DMS114 treated with DMSO at 0.1 percent for 48 hours (cell line): Measurements from ENCODE around the gene INO80B.
A peak's percentile ranks its signal among the peaks of the same experiment; 100 is the strongest.
"Not testable (repeated sequence)": the region's sequence is repeated elsewhere in the genome, so short reads cannot be mapped to it uniquely, and the experiment has no call there.

Experiments used
- DNase-seq: peaks from one replicate; lab custom pipeline; 2025; ENCODE audit not compliant: unreplicated experiment; lab: John Stamatoyannopoulos, UW

Gene INO80B

DNA sequence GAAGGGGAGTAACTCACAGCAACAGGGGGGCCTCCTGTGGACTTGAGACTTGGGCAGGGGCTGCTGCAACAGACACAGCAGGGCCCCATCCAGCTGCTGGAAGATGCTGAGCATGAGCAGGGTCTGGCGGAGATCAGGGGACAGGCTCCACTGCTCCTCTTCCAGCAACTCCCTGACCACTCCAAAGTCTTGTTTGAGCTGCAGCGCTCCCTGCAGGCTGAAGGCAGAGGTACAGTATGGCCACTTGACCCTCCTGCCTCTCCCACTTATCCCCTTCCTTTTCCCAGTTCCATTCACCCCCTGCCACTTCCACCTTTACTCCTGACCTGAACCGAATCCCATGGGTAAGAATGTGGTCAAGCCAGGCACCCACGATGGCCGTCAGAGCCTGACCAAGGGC lies 20.0 kb downstream of the INO80B start:
- no peak for DNase-seq

DNA sequence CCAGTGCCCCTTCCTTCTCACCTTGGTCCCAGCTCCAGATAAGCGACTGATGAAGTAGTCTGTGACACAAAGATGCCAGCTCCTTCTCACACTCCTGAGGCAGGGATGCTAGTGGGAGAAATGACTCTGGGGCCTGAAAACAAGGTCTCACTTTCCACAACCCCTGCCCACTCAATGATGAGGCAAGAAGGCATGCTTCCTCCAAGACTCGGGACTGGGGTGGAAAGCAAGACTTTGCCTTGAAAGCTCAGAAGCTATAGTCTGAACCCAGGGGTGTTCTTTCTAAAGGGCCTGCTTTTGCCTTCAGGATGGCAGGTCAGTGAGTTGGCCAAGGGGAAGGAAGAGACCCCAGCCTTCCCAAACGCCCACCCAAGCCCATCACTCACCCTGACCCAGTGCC lies 26.5 kb downstream of the INO80B start:
- DNase-seq: no peak

DNA sequence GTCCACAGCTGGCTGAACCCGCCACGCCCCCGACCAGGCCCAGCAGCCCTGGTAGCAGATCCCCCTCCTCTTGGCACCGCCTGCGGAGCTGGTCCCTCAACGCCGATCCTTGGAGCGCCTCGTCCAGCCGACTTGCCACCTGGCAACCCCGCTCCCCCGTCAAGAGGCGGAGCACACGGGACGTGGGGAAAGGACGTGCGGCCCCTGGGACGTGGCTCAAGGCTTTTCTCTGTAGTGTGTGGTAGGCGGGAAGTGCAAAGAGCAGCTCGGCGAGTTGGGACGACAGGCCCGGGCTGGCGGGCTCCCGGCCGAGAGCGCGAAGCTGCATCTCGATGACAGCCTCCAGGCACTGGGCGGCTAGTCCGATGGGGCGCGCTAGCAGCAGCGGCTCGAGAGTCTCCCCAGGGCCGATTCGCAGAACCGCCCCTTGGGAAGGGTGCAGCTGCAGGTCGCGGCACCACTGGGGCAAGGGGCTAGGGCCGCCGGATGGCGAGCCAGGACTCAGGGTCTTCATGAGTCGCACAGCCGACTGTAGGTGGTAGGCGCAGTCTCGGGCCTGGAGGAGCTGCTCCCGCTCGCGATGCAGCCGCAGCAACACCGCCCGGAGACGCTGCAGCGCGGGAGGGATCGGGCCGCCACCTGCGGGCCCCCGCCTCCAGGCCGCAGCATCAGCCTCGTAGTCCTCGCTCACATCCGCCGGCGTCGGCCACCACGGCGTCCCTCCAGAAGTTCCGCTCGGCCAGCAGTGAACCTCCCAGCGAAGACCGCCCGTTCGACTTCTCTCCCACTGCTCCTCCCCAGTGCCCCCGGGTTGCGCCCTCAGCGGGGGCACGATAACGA lies 27.3 kb downstream of the INO80B start:
- DNase-seq: no peak

DNA sequence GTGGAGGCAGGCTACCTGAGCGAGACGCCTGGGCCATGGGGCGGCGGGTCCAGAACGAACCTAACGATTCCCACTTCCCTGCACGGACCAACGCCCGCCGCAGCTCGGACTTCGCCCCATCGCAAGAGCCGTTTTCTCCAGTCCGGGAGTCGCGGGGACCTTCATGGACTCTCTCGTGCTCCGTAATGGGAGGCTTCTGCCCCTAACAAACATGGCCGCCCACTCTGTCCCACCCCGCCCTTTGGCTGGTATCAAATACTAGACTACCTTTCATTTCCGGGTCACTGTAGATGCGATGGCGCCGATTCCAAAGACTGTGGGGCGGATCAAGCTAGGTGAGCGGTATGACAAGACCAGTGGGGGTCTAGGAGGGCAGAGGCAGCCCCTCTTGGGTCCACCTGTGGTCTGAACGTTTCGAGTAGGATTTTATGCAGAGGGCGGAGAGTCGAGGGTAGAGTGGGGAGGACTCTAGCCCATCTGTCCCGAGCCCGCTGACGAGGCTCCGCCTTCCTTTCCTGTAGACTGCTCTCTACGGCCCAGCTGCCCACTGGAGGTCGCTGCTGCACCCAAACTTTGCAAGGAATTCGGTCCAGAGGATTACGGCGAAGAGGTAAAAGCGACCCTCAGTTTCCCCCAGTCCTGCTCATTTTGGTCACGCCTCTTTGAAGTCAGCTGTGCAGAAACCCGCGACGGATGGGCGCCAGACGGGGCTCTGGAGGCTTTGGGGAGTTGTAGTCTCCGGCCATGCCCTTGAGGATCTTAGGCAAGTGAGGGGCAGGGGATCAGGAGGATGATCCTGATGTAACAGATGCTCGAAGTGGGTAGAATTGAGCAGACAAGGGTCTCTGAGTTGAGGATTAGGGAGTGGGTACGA lies 28.2 kb downstream of the INO80B start, which contains the start of the genes CCDC142 and TTC31:
CCDC142 (minus strand) TSS at position 198 of the 874 bp plus-strand sequence; CDS start at position 37, 161 bp downstream.
TTC31 (plus strand) TSS at position 281 of the 874 bp plus-strand sequence; CDS start at position 296, 15 bp downstream.
- DNase-seq: peak; percentile 98

DNA sequence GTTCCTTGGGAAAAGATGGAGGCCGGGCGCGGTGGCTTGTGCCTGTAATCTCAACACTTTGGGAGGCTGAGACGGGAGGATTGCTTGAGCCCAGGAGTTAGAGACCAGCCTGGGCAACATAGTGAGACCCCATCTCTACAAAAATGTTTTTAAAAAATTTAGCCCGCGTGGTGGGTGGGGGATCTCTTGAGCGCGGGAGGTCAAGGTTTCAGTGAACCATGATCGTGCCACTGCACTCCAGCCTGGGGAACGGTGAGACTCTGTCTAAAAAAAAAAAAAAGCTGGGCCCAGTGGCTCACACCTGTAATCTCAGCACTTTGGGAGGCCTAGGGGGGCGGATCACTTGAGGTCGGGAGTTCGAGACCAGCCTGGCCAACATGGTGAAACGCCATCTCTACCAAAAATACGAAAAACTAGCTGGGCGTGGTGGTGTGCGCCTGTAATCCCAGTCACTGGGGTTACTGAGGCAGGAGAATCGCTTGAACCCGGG lies 28.8 kb downstream of the INO80B start:
- DNase-seq: not testable (repeated sequence)

DNA sequence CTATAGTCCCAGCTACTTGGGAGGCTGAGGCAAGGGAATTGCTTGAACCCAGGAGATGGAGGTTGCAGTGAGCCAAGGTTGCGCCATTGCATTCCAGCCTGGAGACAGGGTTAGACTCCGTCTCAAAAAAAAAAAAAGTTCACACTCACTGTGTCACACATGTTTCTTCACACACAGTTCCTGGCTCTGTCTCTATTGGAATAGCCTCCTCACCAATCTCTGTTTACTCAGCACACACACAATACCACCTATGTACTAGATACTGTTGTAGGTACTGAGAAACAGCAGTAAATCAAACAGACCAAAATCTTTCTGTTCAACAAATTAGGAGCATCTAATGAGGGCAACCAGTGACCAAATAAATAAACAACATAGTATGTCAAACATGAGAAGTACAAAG lies 31.3 kb downstream of the INO80B start:
- no peak for DNase-seq

DNA sequence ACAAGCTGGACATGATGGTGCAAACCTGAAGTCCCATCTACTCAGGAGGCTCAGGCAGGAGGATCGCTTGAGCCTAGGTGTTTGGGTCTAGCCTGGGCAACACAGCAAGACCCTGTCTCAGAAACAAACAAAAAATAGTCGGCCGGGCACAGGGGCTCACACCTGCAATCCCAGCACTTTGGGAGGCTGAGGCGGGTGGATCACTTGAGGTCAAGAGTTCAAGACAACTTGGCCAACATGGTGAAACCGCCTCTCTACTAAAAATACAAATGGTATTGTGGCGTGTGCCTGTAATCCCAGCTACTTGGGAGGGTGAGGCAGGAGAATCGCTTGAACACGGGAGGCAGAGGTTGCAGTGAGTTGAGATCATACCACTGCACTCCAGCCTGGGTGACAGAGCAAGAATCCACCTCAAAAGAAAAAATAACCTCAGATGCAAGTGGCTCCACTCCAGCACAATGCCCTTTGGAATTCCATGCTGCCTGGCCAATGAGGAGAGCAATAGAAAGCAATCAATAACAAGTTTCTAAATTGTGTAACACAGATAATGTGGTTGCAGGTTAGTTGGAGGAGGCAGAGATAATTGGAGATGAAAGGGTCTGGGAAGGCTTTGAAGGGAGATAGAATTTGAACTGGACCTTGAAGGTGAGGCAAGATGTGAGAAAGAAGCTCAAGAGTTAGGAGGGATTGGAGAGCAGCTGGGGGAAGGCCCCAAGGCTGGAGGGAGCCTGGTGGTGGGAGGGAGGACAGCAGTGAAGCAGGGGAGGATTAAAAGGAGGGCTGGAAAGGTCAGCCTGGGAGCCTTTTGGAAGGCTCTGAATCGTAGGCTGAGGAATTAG lies 34.0 kb downstream of the INO80B start:
- no peak for DNase-seq

DNA sequence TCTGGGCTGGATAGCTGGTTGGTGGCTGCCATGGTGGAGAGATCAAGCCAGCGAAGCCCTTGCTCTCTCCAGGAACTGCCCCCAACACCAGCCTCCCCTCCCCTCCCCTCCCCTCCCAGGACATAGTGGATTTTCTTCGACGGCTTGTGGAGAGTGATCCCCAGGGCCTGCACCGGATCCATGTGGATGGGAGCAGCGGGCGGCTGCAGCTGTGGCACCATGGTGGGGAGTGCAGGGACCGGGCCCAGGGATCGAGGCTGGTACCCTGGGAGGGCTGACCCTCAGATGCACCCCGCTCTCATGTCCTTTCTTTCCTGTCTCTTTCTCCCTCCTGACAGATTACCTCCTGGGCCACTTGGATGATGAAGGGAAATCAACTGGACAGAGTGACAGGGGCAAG lies 35.0 kb downstream of the INO80B start:
- DNase-seq: no peak

DNA sequence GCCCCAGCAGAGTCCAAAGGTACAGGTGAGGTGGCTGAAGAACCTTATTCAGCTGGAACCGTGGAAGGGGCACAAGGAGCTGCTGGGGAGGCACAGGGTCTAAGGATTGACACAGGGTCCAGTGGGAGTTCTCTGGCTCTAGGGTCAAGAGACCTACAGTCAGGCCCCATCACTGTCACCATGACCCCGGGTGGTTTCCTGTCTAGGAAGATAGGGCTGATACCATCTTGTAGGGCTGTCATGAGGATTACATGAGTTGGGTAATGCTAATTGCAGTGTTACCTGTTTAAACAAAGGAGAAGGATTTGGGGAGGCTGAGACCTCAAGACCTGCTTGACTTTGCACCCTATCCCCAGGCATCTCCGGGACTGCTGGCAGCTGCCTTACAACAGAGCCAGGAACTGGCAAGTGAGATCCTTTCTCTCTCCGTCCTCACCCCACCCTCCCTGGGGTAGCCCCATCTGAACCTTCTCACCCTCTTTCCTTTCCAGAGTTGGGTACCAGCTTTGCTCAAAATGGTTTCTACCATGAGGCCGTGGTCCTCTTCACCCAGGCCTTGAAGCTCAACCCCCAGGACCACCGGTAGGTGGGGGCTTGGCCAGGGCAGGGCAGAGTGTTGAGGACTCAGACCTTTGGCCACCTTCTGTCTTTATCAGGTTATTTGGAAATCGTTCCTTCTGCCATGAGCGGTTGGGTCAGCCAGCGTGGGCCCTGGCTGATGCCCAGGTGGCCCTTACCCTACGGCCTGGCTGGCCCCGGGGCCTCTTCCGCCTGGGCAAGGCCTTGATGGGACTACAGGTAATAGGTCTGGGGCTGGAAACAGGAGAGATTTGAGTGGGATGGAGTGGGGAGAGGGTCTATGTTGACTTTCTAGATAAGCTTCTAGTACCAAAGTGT lies 37.0 kb downstream of the INO80B start:
- no peak for DNase-seq

DNA sequence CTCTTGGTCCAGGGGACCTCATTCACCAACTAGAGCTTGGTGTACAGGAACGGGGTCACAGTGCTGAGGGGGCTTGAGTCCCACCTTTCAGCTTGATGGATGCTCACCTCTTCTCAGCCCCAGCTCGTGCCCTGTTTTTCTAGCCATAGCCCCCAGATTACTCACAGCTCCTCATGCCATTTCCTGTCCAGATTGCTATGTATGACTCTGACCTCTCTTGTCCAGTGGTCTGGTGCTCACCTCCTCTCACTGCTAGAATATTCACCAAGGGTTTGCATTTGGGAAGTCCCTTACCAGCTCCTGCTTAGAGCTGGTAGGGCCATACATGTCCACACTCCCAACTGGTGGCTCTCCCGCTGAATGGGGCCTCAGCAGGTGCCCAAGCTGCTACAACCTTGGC lies 38.7 kb downstream of the INO80B start:
- DNase-seq: no peak

DNA sequence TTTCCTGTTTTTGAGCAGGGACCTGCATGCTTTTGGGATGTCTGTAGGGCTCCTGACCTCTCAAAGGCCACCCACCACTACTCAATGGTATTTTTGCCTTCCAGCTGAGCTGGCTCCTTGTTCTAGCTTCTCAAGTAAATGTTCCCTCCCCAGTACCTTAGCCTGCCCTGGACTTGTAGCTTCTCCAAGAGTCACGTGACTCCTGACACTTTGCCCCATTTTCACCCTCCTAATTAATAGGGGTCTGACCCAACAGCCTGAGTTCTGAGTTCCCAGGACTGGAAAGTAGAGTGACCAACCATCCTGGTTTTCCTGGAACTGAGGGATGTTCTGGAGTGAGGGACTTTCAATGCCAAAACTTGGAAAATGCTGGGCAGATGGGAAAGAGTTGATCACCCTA lies 40.6 kb downstream of the INO80B start:
- DNase-seq: no peak

DNA sequence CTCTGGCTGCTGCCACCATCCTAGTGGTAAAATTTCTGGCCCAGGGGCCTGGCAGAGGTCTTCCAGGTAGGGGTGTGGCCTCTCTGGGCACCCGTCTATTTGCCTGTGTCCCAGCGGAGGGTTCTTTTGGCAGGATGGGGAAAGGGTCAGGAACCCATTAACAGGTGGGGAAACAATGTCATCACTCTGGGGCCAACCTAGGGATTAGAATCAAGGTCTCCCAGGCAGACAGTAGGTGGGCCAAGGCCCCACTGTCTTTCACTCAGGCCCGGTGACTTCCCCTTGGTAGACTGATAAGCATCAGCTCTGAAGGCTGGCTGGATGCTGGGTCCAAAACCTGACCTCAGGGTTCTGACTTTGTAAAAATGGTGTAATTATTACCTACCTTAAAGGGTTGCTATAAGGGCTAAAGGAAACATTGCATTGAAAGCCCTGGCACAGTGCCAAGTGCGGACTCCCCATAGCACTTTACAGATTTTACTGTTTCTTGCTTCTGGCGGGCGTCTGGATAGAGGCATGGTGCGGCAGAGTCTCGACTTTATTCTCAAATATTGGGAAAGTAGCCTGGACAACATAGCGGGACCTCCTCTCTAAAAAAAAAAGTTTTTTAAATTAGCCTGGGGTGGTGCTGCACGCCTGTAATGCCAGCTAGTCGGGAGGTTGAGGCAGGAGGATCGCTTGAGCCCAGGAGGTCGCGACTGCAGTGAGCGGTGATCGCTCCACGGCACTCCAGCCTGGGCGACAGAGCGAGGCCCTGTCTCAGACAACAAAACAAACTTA lies 42.3 kb downstream of the INO80B start:
- no peak for DNase-seq

DNA sequence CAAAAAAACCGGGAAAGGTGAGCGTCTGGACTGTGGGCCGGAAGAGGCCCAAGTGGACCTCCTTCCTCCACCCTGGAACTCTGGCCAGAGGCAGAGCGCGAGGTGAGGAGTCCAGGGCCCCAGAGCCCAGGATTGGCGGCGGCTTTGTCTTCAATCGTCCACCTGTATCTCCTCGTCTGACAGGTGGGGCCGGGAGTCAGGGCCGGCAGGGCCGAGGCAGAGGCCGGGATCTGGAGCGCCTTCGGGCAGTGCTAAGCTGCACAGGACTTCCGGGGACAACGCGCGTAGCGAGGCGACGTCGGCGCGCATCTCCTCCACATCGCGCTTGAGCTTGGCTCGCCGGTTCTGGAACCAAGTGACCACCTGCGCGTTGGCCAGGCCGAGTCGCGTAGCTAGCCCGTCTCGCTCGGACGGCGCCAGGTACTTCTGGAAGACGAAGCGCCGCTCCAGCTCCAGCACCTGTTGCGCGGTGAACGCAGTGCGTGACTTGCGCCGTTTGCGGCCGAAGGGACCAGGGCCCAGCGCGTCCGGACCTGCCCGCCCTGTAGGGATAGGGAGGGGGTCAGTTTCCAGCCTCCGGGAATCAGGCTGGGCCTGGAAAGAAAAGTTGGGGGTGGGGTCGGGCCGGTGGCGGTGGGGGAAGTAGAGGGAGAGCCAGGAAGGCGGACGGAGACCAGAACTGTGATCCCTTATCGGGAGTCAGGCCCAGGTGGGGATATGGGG lies 43.1 kb downstream of the INO80B start:
- no peak for DNase-seq

DNA sequence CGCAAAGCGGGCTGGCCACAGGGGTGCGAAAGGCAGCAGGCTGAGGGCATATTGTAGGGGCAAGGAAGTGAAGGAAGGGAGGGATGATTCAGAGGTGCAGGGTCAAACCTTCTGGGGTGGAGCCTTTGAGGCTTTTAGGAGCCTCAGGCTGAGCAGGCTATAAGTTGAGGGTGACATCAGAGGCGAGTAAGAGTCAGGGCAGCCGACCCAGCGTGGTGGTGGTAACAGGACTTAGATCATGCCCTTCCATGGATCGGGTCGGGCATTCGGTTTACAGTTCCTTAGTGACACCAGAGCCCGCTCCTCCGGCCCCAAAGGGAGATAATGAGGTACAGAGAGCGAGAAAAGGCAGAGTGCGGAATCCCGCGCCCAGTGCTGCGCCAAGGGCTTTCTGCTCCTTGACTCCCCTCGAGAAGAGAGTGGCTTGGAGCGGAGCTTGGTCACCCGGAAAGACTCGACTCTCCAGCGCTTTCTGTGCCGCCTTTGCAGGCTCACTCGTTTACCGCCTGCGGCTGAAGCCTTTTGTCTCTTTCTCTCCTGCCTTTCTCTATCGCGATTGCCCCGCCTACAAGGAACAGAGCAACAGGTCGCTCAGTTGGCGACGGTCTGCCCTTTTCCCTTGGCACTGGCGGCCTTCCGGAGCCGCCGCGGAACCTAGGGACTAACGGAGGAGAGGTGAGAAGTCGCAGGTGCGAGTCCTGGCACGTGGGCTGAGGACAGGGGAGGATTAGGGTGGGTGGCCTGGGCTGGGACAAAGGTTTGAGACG lies 43.8 kb downstream of the INO80B start:
- DNase-seq: no peak

DNA sequence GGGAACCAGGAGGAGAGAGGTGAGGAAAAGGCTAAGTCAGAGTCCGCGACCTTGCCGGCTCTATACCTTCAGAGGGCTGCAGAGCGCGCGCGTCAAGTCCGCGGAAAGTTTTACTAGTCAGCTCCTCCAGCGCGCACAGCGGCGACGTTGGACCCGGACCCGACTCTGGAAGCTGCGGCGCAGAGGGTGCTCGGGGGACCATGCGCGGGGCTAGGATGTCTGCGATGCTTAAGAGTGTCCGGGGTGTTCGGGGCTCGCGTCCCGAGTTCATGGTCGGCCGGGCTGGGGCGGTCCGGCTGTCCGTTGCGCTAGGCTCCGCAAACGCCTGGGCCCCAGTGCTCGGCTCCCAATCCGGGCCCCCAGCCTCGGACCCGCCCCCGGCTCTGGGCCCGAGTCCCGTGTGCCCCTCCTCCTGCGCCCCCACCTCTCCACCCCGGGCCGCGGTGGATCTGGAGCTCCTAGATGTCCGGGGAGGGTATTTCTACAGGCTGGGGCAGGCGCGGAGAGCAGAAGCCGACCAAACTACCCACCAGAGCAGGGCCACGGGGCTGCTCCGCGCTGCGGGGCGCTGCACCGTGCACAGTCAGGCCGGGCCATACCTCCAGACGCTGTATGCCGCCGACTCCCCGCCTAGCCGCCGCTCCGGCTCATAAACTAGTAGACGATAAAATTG lies 44.5 kb downstream of the INO80B start, which contains the start of gene LBX2:
LBX2 (minus strand) TSS at position 337 of the 673 bp plus-strand sequence; CDS start at position 271, 66 bp downstream.
- no peak for DNase-seq

DNA sequence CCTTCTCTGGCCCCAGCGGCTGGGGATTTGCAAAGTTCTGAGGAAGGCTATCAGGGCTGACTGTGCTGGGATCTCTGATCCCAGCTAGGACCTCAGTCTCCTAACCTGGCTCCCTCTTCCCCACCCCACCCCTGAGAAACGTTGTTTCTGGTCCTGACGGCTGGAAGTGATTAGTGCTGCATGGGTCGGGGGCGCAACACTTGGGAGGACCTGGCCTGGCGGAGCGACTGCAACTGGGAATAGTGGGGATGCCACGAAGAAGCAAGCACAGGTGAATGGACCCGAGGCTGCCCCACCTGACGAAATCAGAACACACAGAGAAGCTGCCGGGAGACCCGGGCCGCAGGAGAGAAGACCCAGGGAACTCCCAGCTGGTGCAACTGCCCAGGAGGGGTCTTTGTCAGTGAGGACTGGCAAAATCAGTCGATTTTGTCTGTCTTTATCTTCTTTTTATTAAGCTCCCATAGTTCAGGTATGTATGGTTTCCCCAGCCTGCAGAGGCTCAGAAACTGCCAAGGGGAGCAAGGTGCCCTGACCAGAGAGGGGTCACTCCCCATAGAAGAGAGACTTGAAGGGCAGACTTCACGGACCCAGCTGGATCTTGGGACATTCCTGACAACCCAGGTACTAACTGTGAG lies 45.2 kb downstream of the INO80B start:
- DNase-seq: no peak

DNA sequence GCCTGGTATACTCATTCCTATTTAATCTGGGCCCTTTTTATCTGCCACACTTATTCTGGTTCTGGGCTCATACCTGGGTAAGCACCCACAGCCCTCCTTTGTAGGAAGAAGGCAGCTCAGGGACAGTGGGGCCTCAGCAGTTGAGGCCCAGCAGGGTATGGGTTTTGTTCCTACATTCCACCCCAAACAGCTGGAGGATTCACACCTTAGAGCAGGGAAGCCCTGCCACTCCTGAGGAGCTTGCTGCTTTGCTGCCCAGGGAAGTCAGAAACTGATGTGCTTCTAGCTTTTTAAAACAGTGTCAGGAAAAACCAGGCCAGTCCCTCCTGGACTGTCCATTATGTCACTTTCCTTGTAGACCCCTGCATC lies 45.7 kb downstream of the INO80B start:
- DNase-seq: no peak
